GM19239 (cell line): ENCODE measurements around the gene IFT88.
"Not testable (repeated sequence)": the region's sequence is repeated elsewhere in the genome, so short reads cannot be mapped to it uniquely, and the experiment has no call there.

Experiments
- DNase-seq: peaks from one replicate; pipeline ENCODE4 v3.0.0; 2011; ENCODE audit warnings: low spot score; ENCODE audit not compliant: insufficient read length
- FAIRE-seq: peaks from 2 replicates; lab custom pipeline; 2011; peaks lifted over from hg19 to GRCh38; lab: Jason Lieb, UNC

The IFT88 gene

GRCh38 chr13:20681481-20681880 is 114.5 kb downstream of the IFT88 start:
- not testable (repeated sequence) for DNase-seq, FAIRE-seq

- no peak for FAIRE-seq
- DNase-seq = no peak
Measured at GRCh38 chr13:20682061-20682460, 115.1 kb downstream of the IFT88 start.

GRCh38 chr13:20684041-20684440 is 117.1 kb downstream of the IFT88 start:
- DNase-seq (no peak), FAIRE-seq (no peak)

DNA sequence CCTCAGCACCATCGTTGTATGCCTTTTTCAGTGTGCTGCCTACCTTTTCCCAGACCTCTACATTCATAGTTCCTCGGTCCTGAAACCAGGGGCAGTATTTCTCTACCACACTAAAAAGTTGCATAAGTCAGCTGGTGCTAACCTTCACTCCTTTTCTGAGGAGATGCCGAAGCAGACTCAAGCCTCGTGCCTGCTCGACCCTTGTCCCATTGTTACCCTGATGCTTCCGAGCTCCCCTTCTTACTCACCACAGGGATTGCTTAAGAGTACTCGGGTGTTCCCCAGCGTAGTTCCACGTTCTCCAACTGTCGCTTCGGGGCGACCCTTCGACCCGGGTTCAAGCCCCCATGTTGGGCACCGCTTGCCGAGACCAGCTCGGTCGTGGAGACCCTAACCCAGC is 117.6 kb downstream of the IFT88 start:
- no peak for FAIRE-seq

DNA sequence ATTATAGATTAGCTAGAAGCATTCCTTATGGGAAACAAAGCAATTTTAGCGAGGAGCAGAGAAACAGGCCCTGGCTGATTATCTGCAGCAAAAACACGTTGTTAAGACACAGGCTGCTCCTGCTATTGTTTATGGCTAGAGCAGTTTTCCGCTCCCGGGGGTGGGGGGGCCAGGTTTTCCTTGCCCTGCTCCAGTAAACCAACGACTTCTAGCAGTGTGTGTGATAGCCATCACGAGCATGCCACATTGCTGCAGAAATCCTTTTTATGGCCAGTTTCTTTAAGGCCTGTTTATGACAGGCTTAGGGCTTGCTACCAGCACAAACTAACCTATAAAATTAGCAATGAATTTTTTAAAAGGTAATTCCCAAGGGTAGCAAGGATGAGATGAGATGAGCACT is 118.1 kb downstream of the IFT88 start:
- FAIRE-seq (no peak), DNase-seq (no peak)

More for the DNA sequence above, 117.6 kb downstream of the IFT88 start:
- DNase-seq = no peak

GRCh38 chr13:20686167-20686566 is 119.2 kb downstream of the IFT88 start:
- DNase-seq (no peak), FAIRE-seq (no peak)

- no peak for FAIRE-seq
Measured at GRCh38 chr13:20686863-20687579, 120.1 kb downstream of the IFT88 start.

GRCh38 chr13:20689291-20689690 is 122.3 kb downstream of the IFT88 start:
- FAIRE-seq = no peak
- DNase-seq = no peak

More at GRCh38 chr13:20686863-20687579, 120.1 kb downstream of the IFT88 start:
- no peak for DNase-seq

DNA sequence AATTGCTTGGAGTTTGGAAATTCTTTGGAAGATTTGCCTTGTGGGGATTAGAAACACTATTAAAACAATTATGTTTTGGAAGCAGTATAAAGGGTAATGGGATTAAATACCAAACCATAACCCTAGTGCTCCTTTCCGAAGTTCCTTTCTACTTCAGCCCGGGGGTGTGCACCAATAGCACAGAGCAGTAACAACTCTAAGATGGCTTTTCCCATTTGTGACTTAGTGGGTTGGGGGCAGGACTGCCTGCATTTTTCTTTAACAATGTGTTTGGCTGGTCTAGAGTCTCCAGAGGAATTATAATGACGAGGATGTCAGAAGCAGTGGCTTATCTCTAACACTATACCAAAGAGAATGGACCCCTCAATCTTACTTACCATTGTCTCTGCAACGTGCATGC is 124.7 kb downstream of the IFT88 start:
- FAIRE-seq = no peak
- no peak for DNase-seq

- no peak for FAIRE-seq
Measured at GRCh38 chr13:20696073-20696472, 129.1 kb downstream of the IFT88 start.

DNA sequence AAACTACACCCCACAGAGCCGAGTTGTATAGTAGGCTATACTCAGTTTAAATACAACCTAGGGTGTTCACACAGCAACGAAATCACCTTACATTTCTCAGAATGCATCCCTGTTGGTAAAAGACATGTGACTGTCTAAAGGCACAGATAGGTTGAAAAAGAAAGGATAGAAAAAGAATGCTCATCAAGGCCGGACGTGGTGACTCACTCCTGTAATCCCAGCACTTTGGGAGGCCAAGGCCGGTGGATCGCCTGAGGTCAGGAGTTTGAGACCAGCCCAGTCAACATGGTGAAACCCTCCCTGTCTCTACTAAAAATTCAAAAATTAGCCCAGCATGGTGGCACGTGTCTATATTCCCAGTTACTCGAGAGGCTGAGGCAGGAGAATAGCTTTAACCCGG is 132.8 kb downstream of the IFT88 start:
- FAIRE-seq (no peak), DNase-seq (no peak)

More at GRCh38 chr13:20696073-20696472, 129.1 kb downstream of the IFT88 start:
- DNase-seq = no peak

DNA sequence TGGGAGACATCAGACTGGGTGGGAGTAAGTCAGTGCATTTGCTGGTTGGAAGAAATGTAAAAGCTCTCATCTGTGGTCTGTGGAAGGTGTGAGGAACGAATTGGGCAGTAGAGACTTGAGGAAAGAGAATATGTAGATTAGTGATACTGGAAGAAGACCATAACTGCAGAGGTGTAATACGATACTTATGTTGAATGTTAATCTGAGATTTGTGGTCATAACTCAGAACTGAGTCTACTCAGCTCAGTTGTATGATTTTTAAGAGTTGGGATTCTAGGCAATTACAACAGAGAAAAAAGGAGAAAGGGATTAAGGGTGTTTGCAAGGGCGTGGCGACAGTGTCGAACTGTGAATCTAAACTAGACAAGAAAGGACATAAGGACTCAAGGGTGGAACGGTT is 133.3 kb downstream of the IFT88 start:
- FAIRE-seq (no peak), DNase-seq (no peak)

DNA sequence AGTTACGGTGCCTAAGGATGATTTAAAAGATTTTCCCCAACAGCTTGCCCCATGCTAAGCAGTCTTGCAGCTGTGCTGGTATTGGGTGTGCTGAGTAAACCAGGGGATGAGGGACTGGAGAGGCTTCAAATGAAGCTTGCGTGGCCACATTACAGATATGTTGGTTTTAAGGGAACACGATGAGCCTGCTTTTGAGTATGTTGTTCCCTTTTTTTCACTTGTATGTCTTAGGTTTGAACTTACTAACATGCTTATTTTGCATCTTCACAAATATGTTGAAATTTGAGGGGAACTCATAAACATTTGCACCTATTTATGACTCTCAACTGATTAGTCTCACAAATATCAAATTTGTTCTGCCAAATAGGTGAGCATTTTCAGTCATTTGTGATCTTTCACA is 134.5 kb downstream of the IFT88 start:
- no peak for FAIRE-seq
- DNase-seq = no peak

DNA sequence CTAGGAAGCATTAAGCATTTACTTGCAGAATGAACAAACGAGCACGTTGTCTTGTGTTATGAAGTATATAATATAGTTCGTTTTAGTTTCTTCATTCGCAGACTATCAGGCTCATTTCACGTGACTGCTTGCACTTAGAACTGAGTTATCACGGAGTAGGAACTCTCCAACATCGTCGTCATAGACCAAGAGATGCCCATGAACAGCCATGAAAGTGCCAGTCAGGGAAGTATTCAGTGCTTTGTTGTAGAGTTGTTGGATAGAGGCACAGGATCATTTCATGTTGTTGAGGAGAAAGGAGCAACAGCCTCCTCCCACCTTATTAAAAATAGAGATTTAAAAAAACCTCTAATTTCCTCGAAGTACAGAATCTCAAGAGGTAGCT is 135.6 kb downstream of the IFT88 start:
- FAIRE-seq = peak; percentile 37
- no peak for DNase-seq

DNA sequence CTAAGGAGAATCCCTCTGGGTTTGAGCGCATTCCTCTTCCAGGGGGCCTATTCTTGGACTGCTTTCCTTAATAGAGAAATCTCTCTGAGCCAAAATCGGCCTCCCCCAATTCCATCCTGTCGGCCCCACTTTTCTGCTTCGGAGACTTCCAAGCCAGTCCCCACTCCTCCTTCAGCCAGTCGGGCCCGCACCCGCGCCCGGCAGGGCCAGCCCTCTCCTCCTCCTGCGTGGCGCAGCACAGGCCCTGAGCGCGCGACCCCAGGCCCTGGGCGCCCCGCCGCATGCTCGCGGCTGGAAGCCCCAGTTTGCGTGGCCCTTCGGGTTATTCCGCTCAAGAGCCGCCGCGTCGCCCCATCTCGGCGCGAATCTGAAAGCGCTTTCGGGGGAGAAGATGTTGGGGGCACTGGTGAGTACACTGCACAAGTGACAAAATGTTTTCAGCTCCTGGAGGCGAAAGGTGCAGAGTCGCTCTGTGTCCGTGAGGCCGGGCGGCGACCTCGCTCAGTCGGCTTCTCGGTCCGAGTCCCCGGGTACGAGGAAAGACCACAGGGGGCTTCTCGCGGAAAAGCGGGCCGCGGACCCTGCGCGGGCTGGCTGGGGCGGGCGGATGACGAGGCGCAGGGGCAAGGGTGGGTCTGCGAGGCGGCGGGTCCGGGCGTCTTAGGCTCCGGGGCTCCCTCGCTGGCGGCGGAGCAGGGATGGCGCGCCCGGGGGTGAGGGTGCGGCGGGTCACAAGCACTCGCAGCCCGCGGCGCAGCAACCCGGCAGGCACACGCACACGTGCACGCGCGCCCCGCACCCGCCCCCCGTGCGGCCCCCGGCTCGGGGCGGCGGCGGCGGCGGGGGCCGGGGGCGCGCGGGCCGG is 136.2 kb downstream of the IFT88 start, which contains the start of gene IL17D:
IL17D (plus strand) TSS at position 785 of the 865 bp plus-strand sequence. CDS start 303 bp downstream, outside the sequence.
- FAIRE-seq (peak; percentile 45), DNase-seq (peak; percentile 63)

DNA sequence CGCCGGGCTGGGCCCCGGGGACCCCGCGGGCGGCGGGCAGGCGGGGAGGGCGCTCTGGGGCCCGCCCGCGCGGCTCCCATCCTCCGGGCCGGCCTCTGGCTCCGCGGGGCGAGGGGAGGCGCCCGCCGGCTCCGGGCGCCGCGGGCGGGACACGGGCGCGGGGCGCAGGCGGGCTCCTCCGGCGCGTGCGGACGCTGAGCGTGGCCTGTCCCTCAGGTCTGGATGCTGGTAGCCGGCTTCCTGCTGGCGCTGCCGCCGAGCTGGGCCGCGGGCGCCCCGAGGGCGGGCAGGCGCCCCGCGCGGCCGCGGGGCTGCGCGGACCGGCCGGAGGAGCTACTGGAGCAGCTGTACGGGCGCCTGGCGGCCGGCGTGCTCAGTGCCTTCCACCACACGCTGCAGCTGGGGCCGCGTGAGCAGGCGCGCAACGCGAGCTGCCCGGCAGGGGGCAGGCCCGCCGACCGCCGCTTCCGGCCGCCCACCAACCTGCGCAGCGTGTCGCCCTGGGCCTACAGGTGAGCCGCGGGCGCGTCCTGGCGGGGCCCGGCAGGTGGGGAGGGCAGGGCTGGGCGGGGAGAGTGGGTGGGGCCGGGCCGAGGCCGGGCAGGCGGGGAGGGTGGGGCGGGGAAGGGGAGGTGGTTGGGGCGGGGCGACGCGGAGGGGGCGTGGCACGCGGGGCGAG is 137.0 kb downstream of the IFT88 start:
- DNase-seq (peak; percentile 99), FAIRE-seq (peak; percentile 68)

DNA sequence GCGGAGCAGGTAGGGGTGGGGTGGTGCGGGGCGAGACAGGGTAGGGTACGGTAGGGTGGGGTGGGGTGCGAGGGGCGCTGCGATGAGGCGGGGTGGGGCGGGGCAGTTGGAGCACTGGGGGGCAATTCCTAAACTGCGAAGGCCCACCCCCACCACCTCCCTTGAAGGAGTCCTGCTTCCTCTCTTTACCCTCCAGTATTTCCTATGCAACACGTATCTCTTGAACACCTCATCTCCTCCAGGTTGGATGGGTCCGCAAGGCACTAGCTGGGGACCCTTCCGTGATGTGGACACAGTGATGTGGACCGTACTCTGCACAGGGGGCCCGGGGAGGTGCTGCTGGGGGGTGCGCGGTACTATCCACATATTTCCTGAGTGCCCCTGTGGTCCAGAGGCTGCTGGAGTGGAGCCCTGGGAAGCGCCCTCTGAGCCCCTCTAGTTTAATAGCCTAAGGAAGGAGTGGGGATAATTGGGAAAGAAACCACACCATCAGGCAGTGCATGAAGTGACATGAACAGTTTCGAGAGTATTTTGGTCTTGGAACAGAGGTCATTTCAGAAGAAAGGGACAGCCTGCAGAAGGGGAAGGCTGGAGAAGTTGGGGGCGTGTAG is 137.6 kb downstream of the IFT88 start:
- FAIRE-seq (no peak), DNase-seq (no peak)

GRCh38 chr13:20706661-20707060 is 139.7 kb downstream of the IFT88 start:
- DNase-seq (no peak), FAIRE-seq (no peak)

- DNase-seq (no peak), FAIRE-seq (no peak)
Measured at GRCh38 chr13:20708216-20708615, 141.3 kb downstream of the IFT88 start.

- DNase-seq = no peak
- FAIRE-seq = no peak
Measured at GRCh38 chr13:20709369-20709768, 142.4 kb downstream of the IFT88 start.
